ENCODE measurements around the gene STS. TPM values are rescaled to one million over a fixed set of nuclear protein-coding genes. Genes with fewer than 3 reads are reported as not detected.
A peak's percentile ranks its signal among the peaks of the same experiment; 100 is the strongest.

STS gene
- total RNA-seq, 1 experiment from 2014 or later = 7.8 TPM

GRCh38 chrX:7184816-7185215, 37.3 kb downstream of the STS start:
- peaks cover 5% of the 10 kb centered on the region; the same call in 1 of the 2 replicates for H3K4me1 ChIP-seq

GRCh38 chrX:7188672-7189071, 41.2 kb downstream of the STS start:
- Histone ChIP-seq H3K27ac (no peak overlapping the region), H3K4me3 (no peak overlapping the region), H3K36me3 (no peaks in the 10 kb centered on the region), H3K4me1 (peaks cover 5% of the 10 kb centered on the region; the same call in 1 of the 2 replicates), H3K27me3 (no peaks in the 10 kb centered on the region), H3K9me3 (replicated peaks) (no peaks in the 10 kb centered on the region)
- no peak for DNase-seq

More at GRCh38 chrX:7184816-7185215, 37.3 kb downstream of the STS start:
- DNase-seq = no peak
- no peaks in the 10 kb centered on the region for H3K9me3 ChIP-seq (replicated peaks)
- no peaks in the 10 kb centered on the region for H3K36me3 ChIP-seq
- H3K27me3 ChIP-seq = no peaks in the 10 kb centered on the region
- no peak overlapping the region for H3K4me3 ChIP-seq
- no peak overlapping the region for H3K27ac ChIP-seq

GRCh38 chrX:7190157-7190556, 42.6 kb downstream of the STS start:
- DNase-seq = no peak

GRCh38 chrX:7191681-7192110, 44.2 kb downstream of the STS start:
- peak in 1 of 2 experiments; percentile 21 for DNase-seq
- Histone ChIP-seq H3K4me1 (peaks cover 5% of the 10 kb centered on the region; the same call in 1 of the 2 replicates), H3K36me3 (no peaks in the 10 kb centered on the region), H3K27ac (no peak overlapping the region), H3K4me3 (no peak overlapping the region), H3K9me3 (replicated peaks) (no peaks in the 10 kb centered on the region), H3K27me3 (no peaks in the 10 kb centered on the region)

More at GRCh38 chrX:7190157-7190556, 42.6 kb downstream of the STS start:
- Histone ChIP-seq H3K27ac (no peak overlapping the region), H3K4me1 (peaks cover 5% of the 10 kb centered on the region; the same call in 1 of the 2 replicates), H3K9me3 (replicated peaks) (no peaks in the 10 kb centered on the region), H3K4me3 (no peak overlapping the region), H3K36me3 (no peaks in the 10 kb centered on the region), H3K27me3 (no peaks in the 10 kb centered on the region)

- peaks cover 5% of the 10 kb centered on the region; the same call in 1 of the 2 replicates for H3K4me1 ChIP-seq
- H3K9me3 ChIP-seq (replicated peaks) = no peaks in the 10 kb centered on the region
- H3K36me3 ChIP-seq = no peaks in the 10 kb centered on the region
- no peak for DNase-seq
- no peak overlapping the region for H3K4me3 ChIP-seq
- H3K27ac ChIP-seq = no peak overlapping the region
- no peaks in the 10 kb centered on the region for H3K27me3 ChIP-seq
Observed at GRCh38 chrX:7192871-7193270, 45.4 kb downstream of the STS start.

GRCh38 chrX:7194606-7195005, 47.1 kb downstream of the STS start:
- Histone ChIP-seq H3K4me3 (no peak overlapping the region), H3K9me3 (replicated peaks) (no peaks in the 10 kb centered on the region), H3K36me3 (no peaks in the 10 kb centered on the region), H3K27ac (no peak overlapping the region), H3K4me1 (no peaks in the 10 kb centered on the region), H3K27me3 (no peaks in the 10 kb centered on the region)
- DNase-seq = no peak

Other genes starting within 250 kb of the STS start
- gene PUDP, start 441 bp downstream of the STS start, total RNA-seq (2014; rRNA removed; shearing (Covaris generic)) = 22.1 and 22.5 TPM in 2 replicates

All from SJCRH30 (cell line).